MG63 (cell line): Measurements from ENCODE around the gene FRAT1. TPM values are rescaled to one million over a fixed set of nuclear protein-coding genes. Genes with fewer than 3 reads are reported as not detected.

Source experiments
- DNase-seq: peaks from one replicate; pipeline ENCODE4 v3.0.0-alpha.2; 2020
- H3K27me3 ChIP-seq: fragments of 250-450 bp; sonication (Bioruptor Pico); 2 replicates; pipeline ENCODE4 v1.5.1; 2020; ENCODE audit warnings: mild to moderate bottlenecking, moderate library complexity
- H3K36me3 ChIP-seq: fragments of 250-450 bp; sonication (Bioruptor Pico); 2 replicates; pipeline ENCODE4 v1.5.1; 2020; ENCODE audit warnings: mild to moderate bottlenecking, moderate library complexity
- H3K4me3 ChIP-seq: fragments of 250-450 bp; sonication (Bioruptor Pico); 2 replicates; pipeline ENCODE4 v1.5.1; 2020; ENCODE audit warnings: mild to moderate bottlenecking, moderate library complexity
- H3K9me3 ChIP-seq: fragments of 250-450 bp; sonication (Bioruptor Pico); 2 replicates; pipeline ENCODE4 v1.5.1; 2020; ENCODE audit warnings: mild to moderate bottlenecking, moderate library complexity
- total RNA-seq: library from RNA; depleted of rRNA; stranded (reverse); fragments of >200 nt; shearing (Covaris generic); gene quantifications from 2 replicates; pipeline ENCODE4 v1.2.3, GENCODE V29; 2014; ENCODE audit warnings: low replicate concordance

The FRAT1 gene
- total RNA-seq, 1 experiment from 2014 or later: 5.9 TPM

GRCh38 chr10:97349752-97350513, 30.9 kb downstream of the FRAT1 start:
- H3K9me3 ChIP-seq: no peaks in the 10 kb centered on the region
- H3K4me3 ChIP-seq: no peak overlapping the region
- no peaks in the 10 kb centered on the region for H3K27me3 ChIP-seq
- DNase-seq: no peak
- H3K36me3 ChIP-seq: peaks cover 11% of the 10 kb centered on the region; the same call in 1 of the 2 replicates

- no peak overlapping the region for H3K4me3 ChIP-seq
- no peaks in the 10 kb centered on the region for H3K9me3 ChIP-seq
- DNase-seq: no peak
- H3K27me3 ChIP-seq: no peaks in the 10 kb centered on the region
- peaks cover 34% of the 10 kb centered on the region for H3K36me3 ChIP-seq
Measured at GRCh38 chr10:97353945-97354344, 34.9 kb downstream of the FRAT1 start.

DNA sequence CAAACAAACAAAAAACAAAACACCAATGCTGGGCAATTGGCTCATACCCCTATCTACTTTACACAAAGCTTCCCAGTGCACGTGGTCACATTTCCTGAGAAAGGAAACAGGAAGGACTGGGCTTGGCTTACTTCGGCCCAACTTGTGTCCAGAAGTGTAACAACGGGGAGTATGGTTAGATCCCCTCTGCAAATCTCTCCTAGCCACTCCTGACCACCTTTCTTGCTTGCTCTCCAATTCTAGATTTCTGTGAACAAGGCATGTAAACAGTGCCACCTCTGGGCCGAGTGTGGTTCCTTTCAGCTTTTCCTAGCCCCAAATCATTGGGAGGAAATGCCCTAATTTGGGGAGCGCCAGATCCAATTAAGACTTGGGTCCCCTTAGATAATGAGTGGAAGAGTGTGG, 36.5 kb downstream of the FRAT1 start:
- Histone ChIP-seq H3K36me3 (peaks cover 34% of the 10 kb centered on the region), H3K27me3 (no peaks in the 10 kb centered on the region), H3K4me3 (no peak overlapping the region), H3K9me3 (no peaks in the 10 kb centered on the region)
- DNase-seq: no peak

GRCh38 chr10:97356318-97356914, 37.3 kb downstream of the FRAT1 start:
- Histone ChIP-seq H3K36me3 (peaks cover 37% of the 10 kb centered on the region), H3K9me3 (no peaks in the 10 kb centered on the region), H3K4me3 (no peak overlapping the region), H3K27me3 (no peaks in the 10 kb centered on the region)
- no peak for DNase-seq

DNA sequence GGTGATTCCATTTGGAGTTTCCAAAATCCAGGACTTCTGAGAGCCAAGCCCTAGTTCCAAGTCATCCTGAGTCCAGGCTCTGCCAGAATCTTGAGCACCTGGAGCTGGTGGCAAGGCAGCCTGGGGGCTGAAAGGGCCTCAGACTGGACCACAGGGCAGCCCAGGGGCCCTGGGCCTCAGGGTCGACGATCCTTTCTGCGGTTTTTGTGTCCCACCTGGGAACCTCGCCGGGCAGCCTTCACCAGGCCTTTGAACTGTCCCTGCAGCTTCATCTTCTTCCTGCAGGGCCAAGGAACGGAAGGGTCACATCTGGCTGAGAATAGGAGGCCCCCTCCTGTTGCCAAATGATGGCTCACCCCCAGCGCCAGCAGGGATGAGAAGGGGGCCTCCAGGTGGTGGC, 37.8 kb downstream of the FRAT1 start:
- no peak for DNase-seq
- Histone ChIP-seq H3K9me3 (no peaks in the 10 kb centered on the region), H3K36me3 (peaks cover 37% of the 10 kb centered on the region), H3K4me3 (no peak overlapping the region), H3K27me3 (no peaks in the 10 kb centered on the region)

DNA sequence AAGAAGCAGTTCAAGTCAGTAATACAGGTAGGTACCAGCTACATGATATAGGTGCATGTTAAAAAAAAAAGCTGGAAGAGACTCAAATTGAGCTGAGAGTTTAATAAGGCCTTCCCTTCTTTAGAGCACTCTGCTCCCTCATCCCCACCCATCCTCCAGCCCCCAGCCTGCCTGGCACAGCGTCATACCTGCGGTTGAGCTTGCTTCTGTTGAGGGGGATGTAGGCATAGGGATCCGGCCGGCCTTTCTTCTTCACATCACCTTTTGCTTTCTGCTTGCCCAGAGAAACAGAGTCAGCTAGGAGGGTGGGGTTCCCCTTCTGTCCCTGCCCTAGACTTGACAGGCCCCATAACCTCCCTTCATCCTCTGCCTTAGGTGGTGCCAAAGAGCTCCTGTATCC, 39.3 kb downstream of the FRAT1 start:
- DNase-seq: no peak
- peaks cover 35% of the 10 kb centered on the region for H3K36me3 ChIP-seq
- no peaks in the 10 kb centered on the region for H3K27me3 ChIP-seq
- H3K9me3 ChIP-seq: no peaks in the 10 kb centered on the region
- no peak overlapping the region for H3K4me3 ChIP-seq

DNA sequence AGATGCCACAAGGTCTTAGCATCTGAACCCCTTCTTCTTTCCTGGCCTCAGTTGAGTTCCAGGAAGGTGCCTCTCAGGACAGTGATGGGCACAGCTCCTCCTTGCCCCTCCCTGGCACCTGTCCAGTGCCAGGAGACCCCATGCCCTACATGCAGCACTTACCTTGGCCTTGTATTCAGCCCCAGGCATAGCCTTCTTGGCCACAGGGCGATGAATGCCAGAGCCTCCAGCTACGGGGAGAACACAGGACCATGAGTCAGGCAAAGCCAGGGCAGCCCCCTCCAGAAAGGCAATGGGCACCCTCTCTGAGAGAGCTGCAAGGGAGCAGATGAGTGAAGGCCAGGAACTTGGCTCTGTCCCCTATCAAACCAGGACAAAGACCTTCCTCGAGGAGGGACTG, 39.7 kb downstream of the FRAT1 start:
- no peak for DNase-seq

DNA sequence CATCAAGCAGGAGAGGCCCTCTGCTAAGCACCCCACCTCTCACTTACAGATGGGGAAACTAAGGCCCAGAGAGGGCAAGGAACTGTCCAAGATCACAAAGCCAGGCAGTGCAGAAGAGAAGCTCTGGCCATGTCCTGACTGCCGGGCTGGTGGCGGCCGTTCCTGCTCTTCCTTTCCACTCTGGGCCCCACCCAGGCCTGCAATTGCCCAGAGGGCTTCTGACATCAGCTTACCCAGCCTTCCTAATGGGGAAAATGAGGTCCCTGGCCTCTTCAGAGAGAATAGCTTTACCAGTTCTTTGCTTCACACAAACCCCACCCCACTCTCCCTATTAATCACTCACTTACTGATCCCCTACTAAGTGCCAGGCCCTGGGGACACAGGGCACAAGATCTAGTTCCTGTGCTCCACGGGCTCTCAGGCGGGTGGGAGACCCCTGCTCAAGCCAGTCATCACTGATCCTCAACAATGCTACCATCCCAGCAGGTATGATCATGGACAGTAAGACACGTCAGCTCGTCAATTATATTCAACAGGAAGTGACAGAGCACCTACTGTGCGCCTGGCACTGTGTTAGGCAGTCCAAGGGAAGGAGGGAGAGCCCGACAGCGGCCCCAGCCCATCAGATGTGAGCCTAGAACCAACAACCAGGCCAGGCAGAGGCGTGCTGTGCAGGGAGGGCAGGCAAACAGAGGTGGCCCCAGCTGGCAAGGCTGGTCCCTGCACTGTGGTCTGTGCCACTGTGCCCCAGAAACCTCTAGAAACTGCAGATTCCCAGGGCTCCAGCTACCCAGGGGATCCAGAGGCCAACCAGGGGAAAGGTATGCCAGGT, 41.9 kb downstream of the FRAT1 start:
- Histone ChIP-seq H3K27me3 (no peaks in the 10 kb centered on the region), H3K36me3 (peaks cover 35% of the 10 kb centered on the region)

More for the DNA sequence above, 39.7 kb downstream of the FRAT1 start:
- no peaks in the 10 kb centered on the region for H3K27me3 ChIP-seq
- H3K36me3 ChIP-seq: peaks cover 35% of the 10 kb centered on the region
- H3K4me3 ChIP-seq: no peak overlapping the region
- H3K9me3 ChIP-seq: no peaks in the 10 kb centered on the region

GRCh38 chr10:97361537-97361901, 42.4 kb downstream of the FRAT1 start:
- Histone ChIP-seq H3K4me3 (no peak overlapping the region), H3K36me3 (peaks cover 35% of the 10 kb centered on the region), H3K27me3 (no peaks in the 10 kb centered on the region), H3K9me3 (no peaks in the 10 kb centered on the region)
- DNase-seq: no peak

More for the DNA sequence above, 41.9 kb downstream of the FRAT1 start:
- Histone ChIP-seq H3K4me3 (no peak overlapping the region), H3K9me3 (no peaks in the 10 kb centered on the region)
- DNase-seq: no peak

DNA sequence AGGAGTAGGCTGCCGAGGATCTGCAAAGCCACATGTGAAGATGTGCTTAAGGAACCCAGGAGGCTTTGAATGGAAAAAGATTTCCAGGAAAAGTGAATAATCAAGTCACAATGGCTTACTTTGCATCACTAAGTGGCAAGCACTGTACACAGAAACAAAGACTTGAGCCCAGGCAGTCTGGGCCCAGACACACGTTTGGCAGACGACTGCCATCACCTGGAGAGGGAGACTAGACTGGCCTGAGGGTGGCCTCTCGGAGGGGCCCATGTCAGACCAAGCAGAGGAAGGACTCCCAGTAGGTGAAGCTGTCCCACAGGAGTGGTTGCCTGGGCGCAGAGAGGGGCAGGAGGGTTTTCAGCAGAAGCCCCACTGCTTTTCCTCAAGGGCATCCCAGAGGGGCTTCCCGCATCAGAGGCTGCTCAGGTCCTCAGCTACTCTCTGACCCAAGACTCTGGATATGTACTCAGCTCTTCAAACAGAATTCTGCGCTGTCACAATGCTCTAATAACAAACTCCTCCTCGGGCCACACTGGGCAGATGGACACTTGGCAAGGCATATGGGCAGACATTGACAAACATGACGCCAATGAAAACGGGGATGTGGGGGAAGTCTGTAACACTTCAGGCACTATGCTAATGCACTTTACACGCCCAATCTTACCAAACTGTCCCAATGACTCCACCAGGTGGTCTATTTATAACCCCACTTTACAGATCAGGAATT, 43.4 kb downstream of the FRAT1 start:
- no peaks in the 10 kb centered on the region for H3K27me3 ChIP-seq
- no peaks in the 10 kb centered on the region for H3K9me3 ChIP-seq
- DNase-seq: no peak
- peaks cover 35% of the 10 kb centered on the region for H3K36me3 ChIP-seq
- no peak overlapping the region for H3K4me3 ChIP-seq

DNA sequence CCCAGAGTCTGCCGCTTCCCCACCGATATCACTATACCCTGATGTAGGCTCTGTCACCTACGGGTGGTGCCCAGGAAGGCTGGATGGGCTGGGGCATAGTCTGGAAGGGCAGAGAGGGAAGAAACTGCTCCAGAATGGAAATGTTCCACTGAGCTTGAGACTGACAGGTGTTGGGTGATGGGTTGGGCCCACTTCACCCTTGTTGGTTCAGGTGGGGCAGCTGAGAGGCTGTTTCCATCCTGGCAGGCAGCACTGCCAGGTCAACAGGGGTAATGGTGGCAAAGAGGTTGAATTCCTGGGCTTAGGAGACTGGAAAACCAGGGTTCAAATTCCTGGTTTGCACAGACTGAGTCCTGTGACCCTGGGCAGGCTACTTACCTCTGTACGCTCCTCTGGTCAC, 44.0 kb downstream of the FRAT1 start:
- no peaks in the 10 kb centered on the region for H3K9me3 ChIP-seq
- no peak for DNase-seq
- H3K4me3 ChIP-seq: no peak overlapping the region
- H3K36me3 ChIP-seq: peaks cover 32% of the 10 kb centered on the region
- no peaks in the 10 kb centered on the region for H3K27me3 ChIP-seq

- H3K27me3 ChIP-seq: no peaks in the 10 kb centered on the region
- DNase-seq: no peak
- H3K36me3 ChIP-seq: peaks cover 36% of the 10 kb centered on the region
- no peaks in the 10 kb centered on the region for H3K9me3 ChIP-seq
- no peak overlapping the region for H3K4me3 ChIP-seq
Measured at GRCh38 chr10:97365761-97366351, 46.8 kb downstream of the FRAT1 start.

GRCh38 chr10:97366572-97366971, 47.5 kb downstream of the FRAT1 start:
- no peaks in the 10 kb centered on the region for H3K27me3 ChIP-seq
- DNase-seq: no peak
- no peak overlapping the region for H3K4me3 ChIP-seq
- H3K36me3 ChIP-seq: peaks cover 33% of the 10 kb centered on the region
- H3K9me3 ChIP-seq: no peaks in the 10 kb centered on the region

GRCh38 chr10:97367126-97367649, 48.1 kb downstream of the FRAT1 start:
- Histone ChIP-seq H3K36me3 (peaks cover 37% of the 10 kb centered on the region), H3K4me3 (no peak overlapping the region), H3K9me3 (no peaks in the 10 kb centered on the region), H3K27me3 (no peaks in the 10 kb centered on the region)
- no peak for DNase-seq
